ENCODE measurements around the gene BTRC. TPM values are rescaled to one million over a fixed set of nuclear protein-coding genes. Genes with fewer than 3 reads are reported as not detected.

BTRC gene
- polyA plus RNA-seq, 3 donors: 22.0 to 25.3 (median 23.7) TPM

DNA sequence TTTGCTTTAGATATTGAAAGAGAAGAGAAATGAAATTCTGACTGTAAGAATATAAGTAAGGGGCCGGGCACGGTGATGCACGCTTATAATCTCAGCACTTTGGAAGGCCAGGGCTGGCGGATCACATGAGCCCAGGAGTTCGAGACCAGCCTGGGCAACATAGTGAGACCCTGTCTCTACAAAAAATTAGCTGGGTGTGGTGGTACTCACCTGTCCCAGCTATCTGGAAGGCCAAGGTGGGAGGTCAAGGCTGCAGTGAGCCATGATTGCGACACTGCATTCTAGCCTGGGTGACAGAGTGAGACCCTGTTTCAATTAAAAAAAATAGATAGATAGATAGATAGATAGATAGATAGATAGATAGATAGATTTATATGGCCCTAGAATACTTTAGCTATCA lies 82.3 kb downstream of the BTRC start:
- no peak for DNase-seq

DNA sequence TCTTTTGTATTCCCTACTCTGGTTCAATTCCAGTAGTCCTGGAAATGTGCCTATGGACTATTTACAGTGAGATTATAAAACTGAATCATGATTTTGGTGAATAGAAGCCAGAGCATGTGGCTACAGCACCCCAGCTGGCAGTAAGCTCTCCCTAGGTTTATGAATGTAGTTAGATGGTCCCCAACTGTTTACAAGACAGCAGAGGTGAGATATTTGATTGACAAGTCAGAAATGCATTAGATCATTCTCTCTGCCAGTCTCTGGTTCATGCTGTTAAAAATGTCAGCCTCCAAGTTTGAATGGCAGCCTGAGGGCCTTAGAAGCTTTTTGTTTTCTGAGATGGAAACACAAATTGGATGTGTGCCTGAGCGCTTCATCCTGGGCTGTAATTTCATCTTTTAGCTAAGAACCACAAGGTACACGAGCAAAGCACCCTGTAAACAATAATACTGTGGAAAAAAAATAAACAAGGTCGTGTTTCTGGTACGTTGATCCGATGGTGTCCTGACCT lies 85.0 kb downstream of the BTRC start:
- DNase-seq: no peak

- peak; percentile 70 for DNase-seq
Measured at GRCh38 chr10:101441541-101442455, 87.8 kb downstream of the BTRC start.

DNA sequence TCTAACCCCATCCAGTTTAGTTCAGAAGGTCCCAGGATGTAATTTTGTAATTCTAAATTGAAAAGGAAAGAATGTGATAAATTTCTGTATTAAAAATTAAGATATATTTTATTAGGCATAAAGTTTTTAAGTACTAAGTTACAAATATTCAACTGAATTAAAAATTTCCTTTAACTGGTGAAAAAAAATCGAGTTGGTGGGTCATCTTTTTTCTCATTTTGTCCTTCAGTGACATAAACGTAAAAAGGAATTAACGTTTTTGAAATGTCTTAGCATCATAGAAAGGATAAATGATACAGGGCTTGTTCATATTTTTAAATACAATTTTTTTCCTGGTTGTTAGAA lies 88.5 kb downstream of the BTRC start:
- DNase-seq: no peak

DNA sequence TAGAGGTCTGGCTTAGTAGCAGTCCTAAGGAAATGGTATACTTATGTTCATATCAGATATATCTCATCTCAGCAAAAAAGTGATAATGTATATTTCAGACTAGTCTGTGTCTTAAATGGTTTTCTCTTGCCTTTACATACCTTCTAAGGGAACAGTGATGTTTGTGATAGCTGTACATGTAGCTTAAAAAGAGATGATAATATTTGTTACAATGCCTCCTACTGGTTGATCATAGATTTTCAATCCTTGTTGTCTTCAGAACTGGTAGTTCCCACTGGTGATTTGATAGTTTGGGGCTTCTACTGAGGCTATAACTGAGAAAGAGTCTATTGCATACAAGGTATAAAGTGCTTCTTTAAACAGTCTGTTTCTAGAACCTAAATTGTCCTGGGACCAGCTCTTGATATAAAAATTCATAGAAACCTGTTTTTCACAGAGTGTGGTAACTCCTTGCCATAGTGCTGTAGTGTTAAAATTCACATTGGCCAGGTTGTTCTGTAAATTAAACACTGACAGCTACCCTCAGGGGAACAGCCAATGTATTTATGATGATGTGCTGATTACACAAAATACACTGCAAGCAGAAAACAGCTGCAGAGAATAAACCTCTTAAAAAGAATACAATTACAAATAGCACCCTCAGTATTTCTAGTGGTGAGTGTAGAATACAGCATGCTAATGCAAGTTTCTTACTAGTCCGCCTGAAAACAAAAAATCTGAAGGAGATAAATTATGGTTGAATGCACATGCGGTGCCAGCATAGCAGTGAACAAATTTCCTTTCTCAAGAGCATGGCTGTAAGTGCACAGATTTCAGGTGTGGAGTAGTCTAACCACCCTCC lies 90.3 kb downstream of the BTRC start:
- DNase-seq: no peak

GRCh38 chr10:101446071-101446470 lies 92.1 kb downstream of the BTRC start:
- DNase-seq: no peak

DNA sequence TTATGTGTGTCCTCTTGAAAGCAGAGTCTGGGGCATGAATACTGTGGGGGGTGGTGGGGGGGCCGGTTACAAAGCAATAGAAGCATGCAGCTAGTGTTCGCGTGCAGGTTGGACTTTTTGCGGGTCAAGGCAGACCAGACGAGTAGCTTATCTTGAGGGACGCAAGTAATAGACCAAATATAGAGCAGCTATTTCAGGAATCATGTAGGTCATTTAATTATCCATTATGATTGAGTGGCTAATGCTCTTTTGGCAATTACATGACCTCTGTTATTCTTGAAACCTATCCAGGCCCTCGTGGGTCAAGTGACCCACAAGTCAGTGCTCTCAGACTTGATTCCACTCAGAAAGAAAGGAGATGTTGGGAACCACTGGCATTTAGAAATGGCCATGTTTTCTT lies 93.0 kb downstream of the BTRC start:
- no peak for DNase-seq

DNA sequence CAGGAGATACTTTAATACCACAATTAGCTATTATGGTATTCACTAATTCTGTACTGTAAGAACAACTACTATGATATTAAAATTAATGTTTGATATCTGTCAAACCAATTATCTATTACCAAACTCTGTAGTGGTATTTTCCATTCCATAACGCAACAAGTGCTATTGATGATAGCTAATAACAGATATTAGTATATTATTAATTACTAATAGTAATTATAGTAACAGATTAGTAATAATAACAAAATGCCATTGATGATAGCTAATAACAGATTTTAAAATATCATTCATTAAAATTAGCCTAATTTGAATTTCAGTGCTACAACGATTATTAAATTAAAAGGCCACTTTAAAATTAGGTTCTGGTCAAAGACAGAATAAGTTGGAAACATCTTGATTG lies 93.5 kb downstream of the BTRC start:
- no peak for DNase-seq

DNA sequence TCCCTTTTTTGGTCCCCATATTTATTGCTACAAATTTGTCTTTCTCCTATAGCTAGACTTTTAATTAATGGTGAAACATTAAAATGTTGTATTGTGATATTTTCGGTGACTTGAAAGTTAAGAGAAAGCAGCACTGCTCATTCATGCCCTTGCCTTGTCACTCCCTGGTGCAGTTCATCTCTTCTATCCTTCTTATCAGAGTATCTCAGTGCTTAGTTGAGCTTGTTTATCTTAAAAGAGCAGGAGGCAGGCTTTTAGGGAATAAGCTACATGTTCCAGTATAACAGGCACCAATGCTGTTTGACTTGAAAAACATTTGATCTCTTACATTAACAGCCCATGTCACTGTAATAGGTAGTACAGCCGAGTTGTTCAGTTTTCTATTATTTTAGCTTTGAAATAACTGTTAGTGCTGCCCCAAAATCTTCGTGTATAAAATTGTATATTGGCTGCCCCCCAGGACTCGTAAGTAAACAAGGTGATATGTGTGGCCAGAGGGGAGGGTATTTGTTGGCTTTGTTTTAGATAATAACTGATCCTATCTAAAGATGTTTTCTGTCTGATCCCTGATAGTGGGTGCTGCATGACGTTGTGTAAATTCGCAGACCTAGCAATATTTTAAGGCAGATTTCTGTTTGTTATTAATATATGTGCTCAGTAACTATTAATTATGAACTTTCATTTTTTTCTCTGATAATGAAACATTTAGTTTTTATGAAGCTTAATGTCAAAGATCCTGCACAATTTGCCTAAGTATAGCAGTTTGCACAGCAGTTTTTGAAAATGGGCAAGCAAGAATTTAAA lies 96.5 kb downstream of the BTRC start:
- DNase-seq: no peak

- DNase-seq: no peak
Measured at GRCh38 chr10:101451261-101451660, 97.3 kb downstream of the BTRC start.

DNA sequence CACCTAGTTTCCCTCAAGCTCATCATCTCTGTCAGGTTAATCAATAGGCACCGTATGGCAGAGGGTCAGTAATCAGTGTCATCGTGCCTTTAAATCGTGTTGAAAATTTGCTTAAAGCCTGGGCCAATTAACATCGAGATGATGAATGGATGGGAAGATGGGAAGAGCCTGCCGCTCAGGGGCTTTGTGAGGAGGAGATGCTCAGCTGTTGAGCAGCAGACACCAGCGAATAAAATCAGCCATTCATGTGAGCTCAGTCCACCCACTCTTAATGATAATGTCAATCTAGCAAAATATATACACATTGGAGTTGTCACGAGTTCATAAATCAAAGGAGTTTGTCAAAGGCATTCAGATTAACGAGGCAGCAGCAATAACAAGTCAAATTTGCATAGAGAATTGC lies 97.7 kb downstream of the BTRC start:
- no peak for DNase-seq

DNA sequence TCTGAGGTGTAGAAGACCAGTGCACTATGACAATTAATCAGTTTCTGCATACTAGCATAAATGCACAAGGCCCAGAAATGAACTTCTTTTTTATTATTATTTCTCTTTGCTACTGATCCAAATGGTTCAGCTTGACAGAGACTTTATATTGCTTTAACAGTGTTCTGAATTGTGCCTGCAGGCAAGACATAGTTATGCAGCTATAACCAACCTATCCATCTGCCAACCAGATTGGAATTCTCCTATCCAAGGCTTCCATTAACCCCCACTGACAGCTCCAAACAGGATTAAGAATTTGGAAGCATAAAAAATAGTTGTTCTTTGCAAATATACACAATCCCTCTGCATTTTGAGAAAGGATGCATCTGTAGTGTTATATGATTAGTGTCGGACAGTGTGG lies 98.2 kb downstream of the BTRC start:
- no peak for DNase-seq

DNA sequence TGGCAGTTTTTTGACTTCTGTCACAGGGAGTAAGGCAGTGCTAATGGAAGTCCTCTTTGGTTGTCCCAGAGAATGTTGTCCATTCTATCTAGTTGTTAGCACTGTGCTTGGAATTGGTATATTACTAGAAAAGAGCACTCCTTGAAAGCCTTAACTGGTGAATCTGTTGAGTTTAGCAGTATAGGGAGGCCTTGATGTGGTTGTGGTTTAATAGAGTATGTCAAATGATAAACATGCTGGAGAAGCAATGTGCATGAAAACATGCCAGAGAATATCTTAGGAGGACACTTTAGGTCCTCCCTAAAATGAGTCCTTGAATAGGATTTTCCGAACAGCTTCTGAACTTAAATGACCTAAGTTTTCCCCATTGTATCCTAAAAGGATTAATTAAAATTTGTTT lies 98.6 kb downstream of the BTRC start:
- no peak for DNase-seq

- no peak for DNase-seq
Measured at GRCh38 chr10:101453318-101453717, 99.4 kb downstream of the BTRC start.

GRCh38 chr10:101453791-101454718 lies 100.1 kb downstream of the BTRC start:
- no peak for DNase-seq

GRCh38 chr10:101458869-101459268 lies 104.9 kb downstream of the BTRC start:
- DNase-seq: no peak

DNA sequence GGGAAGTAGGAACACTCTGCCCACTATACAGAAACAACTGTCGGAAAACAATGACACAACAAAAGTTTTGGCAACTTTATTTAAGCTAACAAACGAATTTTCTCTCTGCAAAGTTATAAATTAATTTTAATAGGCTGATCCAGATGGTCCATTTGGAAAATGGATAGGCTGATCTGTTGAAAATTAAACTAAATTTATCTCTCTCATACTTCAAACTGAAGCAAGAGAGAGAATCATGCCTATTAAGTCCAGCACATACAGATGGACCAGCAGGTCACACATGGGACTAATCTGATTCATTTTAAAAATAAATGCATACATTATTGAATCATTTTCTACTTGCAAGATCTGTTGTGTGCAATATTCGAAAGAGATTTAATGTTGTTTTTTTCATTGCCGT lies 110.1 kb downstream of the BTRC start:
- no peak for DNase-seq

- DNase-seq: no peak
Measured at GRCh38 chr10:101464599-101464998, 110.6 kb downstream of the BTRC start.

GRCh38 chr10:101466016-101466912 lies 112.3 kb downstream of the BTRC start:
- no peak for DNase-seq

DNA sequence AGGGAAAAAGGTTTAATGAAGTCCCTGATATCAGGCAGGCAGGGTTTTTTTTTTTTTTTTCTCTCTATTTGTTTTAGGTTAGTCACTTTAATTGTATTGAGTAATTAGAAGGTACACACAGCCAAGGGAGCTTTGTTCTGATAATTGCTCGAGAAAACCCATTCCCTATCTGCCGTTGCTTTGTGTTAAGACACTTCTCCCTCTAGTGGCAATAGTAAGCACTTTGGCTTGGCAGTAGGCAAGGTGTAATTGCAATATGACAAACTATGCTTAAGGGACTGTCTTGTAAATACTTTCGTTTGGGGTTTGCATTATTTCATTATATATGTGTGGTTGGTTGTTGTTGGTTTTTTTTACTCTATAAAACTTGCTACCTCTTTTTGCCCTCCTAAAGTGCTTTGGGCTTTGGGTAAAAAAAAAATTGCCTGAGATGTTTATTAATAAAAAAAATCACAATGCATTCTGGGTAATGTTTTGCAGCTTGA lies 113.4 kb downstream of the BTRC start:
- DNase-seq: peak; percentile 60

Measured in renal pelvis (tissue), 4 donors.